Measurements from ENCODE around the gene FAM120AOS. TPM values are rescaled to one million over a fixed set of nuclear protein-coding genes. Genes with fewer than 3 reads are reported as not detected.

Gene FAM120AOS
- total and polyA plus RNA-seq, 2 of the 8 experiments (the other 6 are each of a cell fraction or from before 2014, with no cell fraction given), result 29.6 to 37.6 TPM

GRCh38 chr9:93432964-93433363 lies 20.4 kb downstream of the FAM120AOS start:
- Histone ChIP-seq H3K14ac (ENCODE audit: insufficient read length) (no peak overlapping the region), H4K20me1 (replicated peaks in 1 of 2; ENCODE audit: control insufficient read depth in 1 of 2, insufficient read depth in 2 of 2, low read length in 2 of 2) (no peaks in the 10 kb centered on the region), H3K4me3 (ENCODE audit: extremely low read depth in 1 of 4, insufficient read depth in 2 of 4, low read depth in 3 of 4, low read length in 4 of 4) (no peak overlapping the region), H3K27ac (ENCODE audit: low read depth, low read length) (no peak overlapping the region), H3K9me3 (ENCODE audit: insufficient read depth in 2 of 2, low read depth in 1 of 2, low read length in 1 of 2) (no peaks in the 10 kb centered on the region), H2BK20ac (ENCODE audit: low read length) (no peak overlapping the region), H3K23ac (ENCODE audit: insufficient read length) (no peak overlapping the region), H3K4me1 (replicated peaks in 1 of 4; ENCODE audit: control insufficient read depth in 3 of 4, insufficient read depth in 4 of 4, low read length in 3 of 4) (no peaks in the 10 kb centered on the region; a peak in 1 of 7 replicates), H3K18ac (ENCODE audit: extremely low read depth, low read length) (no peak overlapping the region), H2AK5ac (ENCODE audit: low read depth, low read length) (no peak overlapping the region), H3K4me2 (ENCODE audit: insufficient read depth in 1 of 2, low read depth in 2 of 2, low read length in 2 of 2) (no peak overlapping the region), H3K79me1 (ENCODE audit: low read depth, low read length) (no peaks in the 10 kb centered on the region), H2BK15ac (ENCODE audit: low read length) (no peak overlapping the region), H4K91ac (replicated peaks; ENCODE audit: insufficient read length, low read length) (no peak overlapping the region), H2BK120ac (replicated peaks; ENCODE audit: low read depth, low read length) (no peak overlapping the region), H3K56ac (replicated peaks; ENCODE audit: insufficient read length, low read depth, low read length) (no peak overlapping the region), H4K8ac (ENCODE audit: extremely low read depth, insufficient read depth, low read length) (no peak overlapping the region), H3K27me3 (replicated peaks in 1 of 4; ENCODE audit: control insufficient read depth in 3 of 4, extremely low read depth in 1 of 4, insufficient read depth in 3 of 4, low read length in 3 of 4) (no peaks in the 10 kb centered on the region), H2BK12ac (ENCODE audit: low read depth, low read length) (no peak overlapping the region), H2BK5ac (ENCODE audit: low read depth, low read length) (no peak overlapping the region), H4K5ac (ENCODE audit: insufficient read length, low read depth, low read length) (no peak overlapping the region), H3K79me2 (ENCODE audit: control insufficient read depth in 1 of 2, insufficient read depth in 2 of 2, low read length in 2 of 2) (no peaks in the 10 kb centered on the region), H3K23me2 (ENCODE audit: low read depth, low read length) (no peaks in the 10 kb centered on the region), H3K4ac (replicated peaks; ENCODE audit: insufficient read length, low read depth, low read length) (no peak overlapping the region), H2AFZ (ENCODE audit: low read length) (no peak overlapping the region), H3K9ac (replicated peaks in 1 of 4; ENCODE audit: extremely low read depth in 1 of 4, low read depth in 3 of 4, low read length in 3 of 4) (no peak overlapping the region), H3K36me3 (ENCODE audit: control insufficient read depth in 2 of 4, insufficient read depth in 4 of 4, low read length in 3 of 4) (no peaks in the 10 kb centered on the region)
- TF ChIP-seq CHD1 (IDR thresholded peaks at IDR 0.05; ENCODE audit: low read depth, low read length) (no peak), SRF (IDR thresholded peaks at IDR 0.05; ENCODE audit: low read depth, low read length) (no peak), TAF7 (optimal IDR thresholded peaks at IDR 0.05; ENCODE audit: borderline replicate concordance, low read depth, low read length) (no peak), RAD21 (IDR thresholded peaks at IDR 0.05 in 1 of 2, conservative IDR thresholded peaks at IDR 0.05 in 1 of 2; ENCODE audit: low read depth in 2 of 2, low read length in 2 of 2) (no peak), RNF2 (IDR thresholded peaks at IDR 0.05; ENCODE audit: borderline replicate concordance, low read depth, low read length, missing control alignments, poor library complexity, severe bottlenecking) (no peak), PHF8 (conservative IDR thresholded peaks at IDR 0.05; ENCODE audit: low read depth, low read length) (no peak), TAF1 (IDR thresholded peaks at IDR 0.05; ENCODE audit: low read depth, low read length) (no peak), MAFK (IDR thresholded peaks at IDR 0.05; ENCODE audit: low read depth, low read length) (no peak), JUND (IDR thresholded peaks at IDR 0.05; ENCODE audit: low read length) (no peak), SAP30 (IDR thresholded peaks at IDR 0.05; ENCODE audit: insufficient read depth, insufficient replicate concordance, low read length) (no peak), SP4 (IDR thresholded peaks at IDR 0.05; ENCODE audit: low read length) (no peak), NRF1 (IDR thresholded peaks at IDR 0.05; ENCODE audit: low read depth, low read length) (no peak), KDM4A (IDR thresholded peaks at IDR 0.05; ENCODE audit: low read depth, low read length, severe bottlenecking) (no peak)
- TF ChIP-seq, protein P1, sequence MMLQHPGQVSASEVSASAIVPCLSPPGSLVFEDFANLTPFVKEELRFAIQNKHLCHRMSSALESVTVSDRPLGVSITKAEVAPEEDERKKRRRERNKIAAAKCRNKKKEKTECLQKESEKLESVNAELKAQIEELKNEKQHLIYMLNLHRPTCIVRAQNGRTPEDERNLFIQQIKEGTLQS (IDR thresholded peaks at IDR 0.05; ENCODE audit: insufficient read depth, low read depth, low read length), result no peak
- DNase-seq (ENCODE audit: low read depth in 1 of 2, low spot score in 2 of 2) (no peak), FAIRE-seq (no peak)
- POLR2A ChIA-PET (ENCODE audit: partially characterized antibody), result no interaction called here
- WGBS, 2 experiments (ENCODE audit: extremely low coverage in 1 of 2, insufficient coverage in 1 of 2, insufficient read length in 1 of 2, insufficient replicate concordance in 2 of 2, low coverage in 1 of 2, low lambda C conversion rate in 2 of 2, missing lambda C conversion rate in 1 of 2), result 67% methylated on average over 1 of the region's 1 CpG; no CpG with 5 or more reads in 1 of the 2 experiments
- CTCF ChIA-PET (ENCODE audit: partially characterized antibody), result no interaction called here
